Measurements from ENCODE around the gene KSR1. TPM values are rescaled to one million over a fixed set of nuclear protein-coding genes. Genes with fewer than 3 reads are reported as not detected.
A peak's percentile ranks its signal among the peaks of the same experiment; 100 is the strongest.

Gene KSR1
- total and polyA plus RNA-seq, 2 of the 8 experiments (the other 6 are each of a cell fraction or from before 2014, with no cell fraction given), result 14.1 to 34.7 TPM

DNA sequence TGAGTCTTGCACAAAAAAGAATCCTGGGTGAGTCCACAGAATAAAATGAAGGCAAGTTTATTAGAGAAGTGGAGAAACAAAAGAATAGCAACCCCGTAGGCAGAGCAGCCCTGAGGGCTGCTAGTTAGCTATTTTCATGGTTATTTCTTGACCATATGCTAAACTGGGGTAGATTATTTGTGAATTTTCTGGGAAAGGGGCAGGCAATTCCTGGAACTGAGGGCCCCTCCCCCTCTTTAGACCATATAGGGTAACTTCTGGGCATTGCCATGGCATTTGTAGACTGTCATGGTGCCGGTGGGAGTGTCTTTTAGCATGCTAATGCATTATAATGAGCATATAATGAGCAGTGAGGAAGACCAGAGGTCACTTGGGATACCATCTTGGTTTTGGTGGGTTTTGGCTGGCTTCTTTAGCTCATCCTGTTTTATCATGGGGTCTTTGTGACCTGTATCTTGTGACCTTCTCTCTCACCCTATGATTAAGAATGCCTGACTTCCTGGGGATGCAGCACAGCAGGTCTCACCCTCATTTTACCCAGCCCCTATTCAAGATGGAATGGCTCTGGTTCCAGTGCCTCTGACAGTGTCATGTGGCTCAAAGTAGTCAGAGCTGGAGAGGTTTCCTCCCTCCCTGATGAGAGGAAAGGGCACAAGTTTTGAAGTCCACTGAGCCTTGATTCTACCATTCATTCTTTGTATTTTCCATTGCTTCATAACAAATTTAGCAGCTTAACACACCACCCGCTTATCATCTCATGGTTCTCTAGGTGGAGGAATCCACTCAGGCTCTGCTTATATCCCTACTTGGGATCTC is 119.1 kb downstream of the KSR1 start:
- no peak overlapping the region for H4K8ac ChIP-seq (ENCODE audit: extremely low read depth, insufficient read depth, low read length)
- H2AK5ac ChIP-seq (ENCODE audit: low read depth, low read length), result no peak overlapping the region
- H3K9me3 ChIP-seq (ENCODE audit: insufficient read depth in 2 of 2, low read depth in 1 of 2, low read length in 1 of 2), result no peaks in the 10 kb centered on the region
- H3K27me3 ChIP-seq (replicated peaks in 1 of 4; ENCODE audit: control insufficient read depth in 3 of 4, extremely low read depth in 1 of 4, insufficient read depth in 3 of 4, low read length in 3 of 4), result no peaks in the 10 kb centered on the region
- no peak overlapping the region for H3K27ac ChIP-seq (ENCODE audit: low read depth, low read length)
- H2BK12ac ChIP-seq (ENCODE audit: low read depth, low read length), result no peak overlapping the region; the same call in 1 of the 2 replicates
- CTCF ChIA-PET (ENCODE audit: partially characterized antibody), result interaction anchor here (0.6 to 2.7 kb wide), 7 partner anchors 11 to 161 kb away, joined by 3 to 10 read pairs (median 4); no protein-coding TSS in a partner anchor
- H3K56ac ChIP-seq (replicated peaks; ENCODE audit: insufficient read length, low read depth, low read length), result no peak overlapping the region
- no peak overlapping the region for H4K5ac ChIP-seq (ENCODE audit: insufficient read length, low read depth, low read length)
- no peak overlapping the region for H3K9ac ChIP-seq (replicated peaks in 1 of 4; ENCODE audit: extremely low read depth in 1 of 4, low read depth in 3 of 4, low read length in 3 of 4)
- no peak overlapping the region for H3K4ac ChIP-seq (replicated peaks; ENCODE audit: insufficient read length, low read depth, low read length)
- H3K79me1 ChIP-seq (ENCODE audit: low read depth, low read length), result 0 out of 2 replicates have a peak, but pooled peaks cover 2% of the 10 kb centered on the region
- FAIRE-seq (no peak), DNase-seq (ENCODE audit: low read depth in 1 of 2, low spot score in 2 of 2) (no peak)
- 88% methylated on average over 3 of the region's 3 CpGs; no CpG with 5 or more reads in 1 of the 2 experiments for WGBS, 2 experiments (ENCODE audit: extremely low coverage in 1 of 2, insufficient coverage in 1 of 2, insufficient read length in 1 of 2, insufficient replicate concordance in 2 of 2, low coverage in 1 of 2, low lambda C conversion rate in 2 of 2, missing lambda C conversion rate in 1 of 2)
- 0 out of 2 replicates have a peak overlapping the region, but pooled peaks have one; percentile 1 for H2BK5ac ChIP-seq (ENCODE audit: low read depth, low read length)
- no peak overlapping the region for H2BK15ac ChIP-seq (ENCODE audit: low read length)
- H3K4me1 ChIP-seq (replicated peaks in 1 of 4; ENCODE audit: control insufficient read depth in 3 of 4, insufficient read depth in 4 of 4, low read length in 3 of 4), result peaks cover 2 to 17% (median 11%) of the 10 kb centered on the region in 4 experiments; a peak in 6 of 7 replicates
- no peak overlapping the region for H4K91ac ChIP-seq (replicated peaks; ENCODE audit: insufficient read length, low read length)
- no peak overlapping the region for H3K18ac ChIP-seq (ENCODE audit: extremely low read depth, low read length)
- no peak overlapping the region for H2BK20ac ChIP-seq (ENCODE audit: low read length)
- H3K36me3 ChIP-seq (ENCODE audit: control insufficient read depth in 2 of 4, insufficient read depth in 4 of 4, low read length in 3 of 4), result no peaks in the 10 kb centered on the region
- POLR2A ChIA-PET (ENCODE audit: partially characterized antibody), result interaction anchor here (0.6 to 1.4 kb wide), 2 partner anchors 11 to 117 kb away, joined by 3 read pairs; no protein-coding TSS in a partner anchor
- H2AFZ ChIP-seq (ENCODE audit: low read length), result no peak overlapping the region
- H3K4me3 ChIP-seq (ENCODE audit: extremely low read depth in 1 of 4, insufficient read depth in 2 of 4, low read depth in 3 of 4, low read length in 4 of 4), result no peak overlapping the region
- H3K23me2 ChIP-seq (ENCODE audit: low read depth, low read length), result no peaks in the 10 kb centered on the region; the same call in 1 of the 2 replicates
- no peak overlapping the region for H3K14ac ChIP-seq (ENCODE audit: insufficient read length)
- no peak overlapping the region for H3K23ac ChIP-seq (ENCODE audit: insufficient read length)
- H4K20me1 ChIP-seq (replicated peaks in 1 of 2; ENCODE audit: control insufficient read depth in 1 of 2, insufficient read depth in 2 of 2, low read length in 2 of 2), result peaks cover 0 to 2% of the 10 kb centered on the region in 2 experiments
- H2BK120ac ChIP-seq (replicated peaks; ENCODE audit: low read depth, low read length), result no peak overlapping the region
- H3K79me2 ChIP-seq (ENCODE audit: control insufficient read depth in 1 of 2, insufficient read depth in 2 of 2, low read length in 2 of 2), result peaks cover 0 to 18% of the 10 kb centered on the region in 2 experiments; a peak in 1 of 4 replicates
- peak overlapping the region in 1 of 2 experiments; percentile 18; a peak in 1 of 4 replicates for H3K4me2 ChIP-seq (ENCODE audit: insufficient read depth in 1 of 2, low read depth in 2 of 2, low read length in 2 of 2)
- TF ChIP-seq CBX8 (IDR thresholded peaks at IDR 0.05; ENCODE audit: borderline replicate concordance, low read depth, low read length) (no peak), TBP (IDR thresholded peaks at IDR 0.05; ENCODE audit: low read depth, low read length) (no peak), SP4 (IDR thresholded peaks at IDR 0.05; ENCODE audit: low read length) (no peak), EP300 (IDR thresholded peaks at IDR 0.05; ENCODE audit: borderline replicate concordance in 1 of 2, low read depth in 2 of 2, low read length in 2 of 2) (no peak), TAF7 (optimal IDR thresholded peaks at IDR 0.05; ENCODE audit: borderline replicate concordance, low read depth, low read length) (no peak), FOSL1 (IDR thresholded peaks at IDR 0.05; ENCODE audit: insufficient read depth, low read depth, low read length) (no peak), ASH2L (IDR thresholded peaks at IDR 0.05; ENCODE audit: low read length) (no peak), CBX5 (IDR thresholded peaks at IDR 0.05; ENCODE audit: low read depth, low read length) (no peak), POU5F1 (IDR thresholded peaks at IDR 0.05; ENCODE audit: low read depth, low read length) (no peak), CTBP2 (IDR thresholded peaks at IDR 0.05; ENCODE audit: borderline replicate concordance, insufficient read depth, insufficient read length, low read length) (no peak), BRCA1 (IDR thresholded peaks at IDR 0.05; ENCODE audit: low read depth, low read length) (no peak)

Data from H1 (cell line).